ENCODE measurements around the gene SERPINB12. TPM values are rescaled to one million over a fixed set of nuclear protein-coding genes. Genes with fewer than 3 reads are reported as not detected.

SERPINB12 gene, protein sequence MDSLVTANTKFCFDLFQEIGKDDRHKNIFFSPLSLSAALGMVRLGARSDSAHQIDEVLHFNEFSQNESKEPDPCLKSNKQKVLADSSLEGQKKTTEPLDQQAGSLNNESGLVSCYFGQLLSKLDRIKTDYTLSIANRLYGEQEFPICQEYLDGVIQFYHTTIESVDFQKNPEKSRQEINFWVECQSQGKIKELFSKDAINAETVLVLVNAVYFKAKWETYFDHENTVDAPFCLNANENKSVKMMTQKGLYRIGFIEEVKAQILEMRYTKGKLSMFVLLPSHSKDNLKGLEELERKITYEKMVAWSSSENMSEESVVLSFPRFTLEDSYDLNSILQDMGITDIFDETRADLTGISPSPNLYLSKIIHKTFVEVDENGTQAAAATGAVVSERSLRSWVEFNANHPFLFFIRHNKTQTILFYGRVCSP
- not detected in 2 replicates for total RNA-seq

GRCh38 chr18:63542069-63542468 lies at the start of gene SERPINB12:
SERPINB12 (plus strand) TSS chr18:63542369; CDS start chr18:63556160, 13,791 bp downstream.

DNA sequence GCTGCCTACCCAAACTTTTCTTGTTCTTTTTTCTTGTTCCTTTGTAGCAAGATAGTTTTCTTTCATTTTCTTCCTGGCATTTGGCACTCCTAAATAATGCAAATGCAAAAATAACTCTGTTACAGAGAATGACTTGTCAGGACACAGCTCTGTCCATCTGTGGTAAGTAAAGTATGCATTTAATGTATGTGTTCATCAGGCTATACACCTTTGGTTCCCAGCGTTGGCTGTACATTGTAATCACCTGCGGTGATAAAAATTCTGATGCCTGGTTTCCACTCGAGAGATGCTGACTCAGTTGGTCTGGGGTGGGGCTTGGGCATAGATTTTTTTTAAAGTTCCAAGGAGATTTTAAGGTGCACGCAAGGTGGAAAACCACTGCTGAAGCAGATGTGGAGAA lies 44.8 kb downstream of the SERPINB12 start, which contains the start of gene SERPINB13:
SERPINB13 (plus strand) TSS at position 378 of the 400 bp plus-strand sequence. CDS start 1,325 bp downstream, outside the sequence.

Other genes with a start within 250 kb of the SERPINB12 start
- gene BCL2, start 222.6 kb upstream of the SERPINB12 start, total RNA-seq: 0.49 and 3.1 TPM in 2 replicates
- gene KDSR, start 175.2 kb upstream of the SERPINB12 start, total RNA-seq: 9.6 and 39.6 TPM in 2 replicates
- gene VPS4B, start 119.9 kb upstream of the SERPINB12 start, total RNA-seq: 34.6 and 60.7 TPM in 2 replicates
- under 0.01 TPM in 1 of 2 replicates, not detected in the other for gene SERPINB5, start 65.4 kb upstream of the SERPINB12 start, total RNA-seq
- gene SERPINB13, start 45.0 kb downstream of the SERPINB12 start, total RNA-seq: not detected in 2 replicates
- gene SERPINB4, start 101.9 kb downstream of the SERPINB12 start, total RNA-seq: 0.65 TPM in 1 of 2 replicates, not detected in the other
- gene SERPINB3, start 119.5 kb downstream of the SERPINB12 start, total RNA-seq: not detected in 2 replicates
- not detected in 2 replicates for gene SERPINB11, start 160.6 kb downstream of the SERPINB12 start, total RNA-seq
- gene SERPINB7, start 233.0 kb downstream of the SERPINB12 start, total RNA-seq: 0.16 TPM in 1 of 2 replicates, not detected in the other

Data from bladder microvascular endothelial cell (primary cell).